Epidermal melanocyte (primary cell): ENCODE results near the gene SLC26A1.
"Not testable (repeated sequence)": the region's sequence is repeated elsewhere in the genome, so short reads cannot be mapped to it uniquely, and the experiment has no call there.

Experiments used
- DNase-seq: peaks from one replicate; pipeline ENCODE4 v3.0.0; 2011; ENCODE audit warnings: low spot score; ENCODE audit not compliant: insufficient read length

The SLC26A1 gene

GRCh38 chr4:985123-985830, 7.9 kb downstream of the SLC26A1 start:
- no peak for DNase-seq

DNA sequence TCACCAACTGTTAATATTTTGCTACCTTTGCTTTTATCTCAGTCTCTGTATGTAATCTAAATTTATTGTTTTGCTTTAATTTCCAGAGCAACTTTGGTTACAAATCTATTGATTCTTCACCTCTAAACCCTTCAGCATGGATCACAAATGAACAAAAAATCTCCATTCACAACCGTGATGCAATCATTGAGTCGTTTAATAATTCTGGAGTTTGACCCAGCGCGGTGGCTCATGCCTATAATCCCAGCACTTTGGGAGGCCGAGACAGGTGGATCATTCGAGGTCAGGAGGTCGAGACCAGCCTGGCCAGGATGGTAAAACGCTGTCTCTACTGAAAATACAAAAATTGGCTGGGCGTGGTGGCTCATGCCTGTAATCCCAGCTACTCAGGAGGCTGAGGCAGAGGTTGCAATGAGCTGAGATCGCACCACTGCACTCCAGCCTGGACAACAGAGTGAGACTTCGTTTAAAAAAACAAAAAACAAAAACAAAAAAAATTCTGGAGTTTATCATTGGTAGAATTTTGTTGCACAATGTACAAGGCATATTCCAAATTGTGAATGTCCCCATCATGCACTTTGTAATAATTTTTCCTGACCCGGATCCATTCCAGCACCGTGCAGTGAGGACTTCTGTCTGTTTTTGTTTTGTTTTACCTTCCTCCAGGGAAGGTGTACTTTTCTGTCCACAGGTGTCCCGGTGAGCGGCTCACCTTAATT, 8.7 kb downstream of the SLC26A1 start:
- no peak for DNase-seq

DNA sequence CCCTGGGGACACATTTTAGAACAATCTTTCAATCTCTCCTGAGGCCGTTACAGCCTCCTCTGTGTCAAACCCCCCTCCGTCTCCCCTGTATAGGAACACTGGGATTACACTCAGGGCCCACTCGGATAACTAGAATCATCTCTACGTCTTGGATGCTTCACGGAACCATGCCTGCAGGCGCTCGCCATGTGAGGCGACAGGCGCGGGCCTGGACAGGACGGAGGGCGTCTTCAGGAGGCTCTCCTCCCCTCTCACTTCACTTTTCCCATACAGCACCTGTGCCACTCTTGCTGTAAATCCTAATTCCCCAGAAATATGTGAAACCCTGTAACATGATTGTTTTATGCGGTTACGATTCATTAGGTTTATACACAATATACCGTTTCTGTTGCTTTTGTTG, 10.4 kb downstream of the SLC26A1 start:
- DNase-seq, result no peak

DNA sequence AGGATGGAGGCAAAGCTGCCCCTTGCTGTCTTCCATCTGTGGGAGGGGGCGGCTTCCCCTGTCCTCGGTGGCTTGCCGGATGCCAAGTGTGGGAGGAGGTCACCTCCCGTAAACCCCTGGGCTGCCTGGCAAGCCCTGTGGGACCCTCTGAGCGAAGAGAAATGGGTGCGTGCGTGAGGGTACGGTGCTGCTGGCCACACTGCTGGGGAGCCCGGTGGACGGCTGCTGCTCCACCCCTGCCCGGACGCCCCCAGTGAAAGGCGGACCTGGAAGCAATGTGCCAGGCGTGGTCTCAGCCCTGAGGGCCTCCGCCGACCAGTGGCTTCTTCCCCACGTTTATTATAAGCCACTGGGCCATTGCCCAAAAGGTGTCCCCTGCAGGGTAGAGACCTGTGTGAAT, 10.9 kb downstream of the SLC26A1 start:
- DNase-seq, result no peak

GRCh38 chr4:978957-979701, 14.1 kb downstream of the SLC26A1 start:
- DNase-seq, result no peak

GRCh38 chr4:976016-976415, 17.2 kb downstream of the SLC26A1 start:
- DNase-seq, result not testable (repeated sequence)

DNA sequence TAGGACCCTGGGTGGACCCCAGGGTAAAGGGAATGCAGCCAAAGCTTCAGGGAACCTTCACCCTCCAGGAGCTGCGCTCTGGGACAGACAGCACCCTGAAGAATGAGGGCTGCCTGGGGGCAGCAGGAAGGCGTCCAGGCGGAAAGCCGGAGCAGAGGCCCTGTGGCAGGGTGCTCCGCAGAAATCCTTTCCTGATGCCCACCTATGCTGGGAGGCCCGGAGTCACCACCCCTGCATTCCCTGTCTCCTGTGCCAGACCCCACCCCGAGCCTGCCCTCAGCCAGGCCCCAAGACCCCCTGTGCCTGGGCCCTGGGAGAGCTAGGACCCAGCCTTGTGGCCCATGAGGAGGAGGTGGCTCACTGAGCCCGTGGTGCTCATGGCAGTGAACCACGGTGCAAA, 18.5 kb downstream of the SLC26A1 start:
- no peak for DNase-seq

GRCh38 chr4:973431-974397, 19.5 kb downstream of the SLC26A1 start, which contains the start of gene DGKQ:
Gene DGKQ (minus strand): TSS chr4:973569. CDS start chr4:973482, 87 bp downstream.
- peak; percentile 98 for DNase-seq

GRCh38 chr4:972651-973424, 20.4 kb downstream of the SLC26A1 start:
- DNase-seq, result no peak

DNA sequence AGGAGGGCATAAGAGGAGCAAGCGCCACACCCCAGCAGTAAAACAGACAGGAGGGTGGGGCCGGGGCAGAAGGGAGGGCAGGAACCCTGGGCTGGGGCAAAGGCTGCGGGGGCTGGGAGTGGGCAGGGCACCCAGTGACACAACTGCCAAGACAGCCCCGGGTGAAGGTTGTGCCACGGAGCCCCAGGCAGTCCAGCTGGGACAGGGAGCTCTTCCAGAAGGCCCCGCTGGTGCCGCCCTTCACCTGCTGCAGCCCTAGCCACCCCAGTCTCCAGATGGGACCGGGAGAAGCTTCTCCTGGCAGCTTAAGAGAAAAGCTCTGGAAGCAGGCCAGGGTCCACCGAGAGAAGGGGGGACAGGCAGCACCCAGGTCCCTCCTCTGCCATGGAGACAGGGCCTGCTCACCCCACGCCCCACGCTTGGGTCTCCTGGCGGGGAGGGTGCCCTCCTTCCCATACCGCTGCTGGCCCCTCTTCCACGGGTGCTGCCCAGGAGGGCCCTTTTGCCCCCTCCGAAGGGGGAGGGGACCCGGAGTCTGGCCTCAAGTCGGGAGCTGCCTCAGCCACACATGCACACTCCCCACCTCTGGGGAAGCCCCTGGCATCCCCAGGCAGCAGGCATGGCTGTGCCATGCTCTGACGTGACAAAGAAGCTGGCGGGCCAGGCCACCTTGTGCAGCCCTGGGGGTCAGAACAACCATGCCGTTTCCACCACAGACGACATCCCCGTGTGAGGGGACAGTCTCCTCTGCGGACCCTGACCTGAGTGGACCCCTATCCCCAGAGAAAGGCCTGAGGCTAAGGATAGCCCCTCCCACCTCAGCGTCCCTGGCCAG, 21.3 kb downstream of the SLC26A1 start:
- DNase-seq, result no peak

GRCh38 chr4:970854-971520, 22.2 kb downstream of the SLC26A1 start:
- DNase-seq, result no peak

DNA sequence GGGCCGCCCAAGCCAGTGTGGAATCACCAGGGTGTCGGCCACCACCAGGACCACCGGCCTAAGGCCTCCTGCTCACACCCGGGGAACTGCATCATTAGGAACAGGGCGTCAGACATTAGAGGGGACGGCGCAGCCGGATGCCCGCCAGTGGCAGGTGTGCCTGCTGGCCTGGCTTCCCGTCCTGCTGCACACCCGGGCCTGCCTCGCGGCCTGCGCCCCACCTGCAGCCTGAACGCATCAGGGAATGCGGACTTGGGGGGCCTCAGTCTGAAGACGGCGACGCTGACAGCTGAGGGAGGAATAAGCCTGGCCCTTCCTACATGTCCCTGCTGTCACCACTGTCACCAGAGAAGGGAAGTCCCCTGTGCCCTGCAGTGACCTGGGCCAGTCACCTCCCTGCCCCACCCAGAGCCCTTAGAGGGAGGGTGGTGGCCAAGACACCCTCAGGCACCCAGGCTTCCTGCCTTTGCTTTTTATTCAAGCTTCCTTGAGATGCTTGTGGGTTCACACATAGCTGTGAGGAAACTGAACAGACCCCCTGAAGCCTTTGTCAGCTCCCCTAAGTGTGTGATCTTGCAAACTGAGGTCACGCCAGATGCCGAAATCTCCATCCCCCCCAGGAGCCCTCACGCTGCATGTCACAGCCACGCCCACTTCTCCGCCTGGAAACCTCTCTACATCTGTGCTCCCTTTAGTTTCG, 23.0 kb downstream of the SLC26A1 start:
- DNase-seq, result no peak

DNA sequence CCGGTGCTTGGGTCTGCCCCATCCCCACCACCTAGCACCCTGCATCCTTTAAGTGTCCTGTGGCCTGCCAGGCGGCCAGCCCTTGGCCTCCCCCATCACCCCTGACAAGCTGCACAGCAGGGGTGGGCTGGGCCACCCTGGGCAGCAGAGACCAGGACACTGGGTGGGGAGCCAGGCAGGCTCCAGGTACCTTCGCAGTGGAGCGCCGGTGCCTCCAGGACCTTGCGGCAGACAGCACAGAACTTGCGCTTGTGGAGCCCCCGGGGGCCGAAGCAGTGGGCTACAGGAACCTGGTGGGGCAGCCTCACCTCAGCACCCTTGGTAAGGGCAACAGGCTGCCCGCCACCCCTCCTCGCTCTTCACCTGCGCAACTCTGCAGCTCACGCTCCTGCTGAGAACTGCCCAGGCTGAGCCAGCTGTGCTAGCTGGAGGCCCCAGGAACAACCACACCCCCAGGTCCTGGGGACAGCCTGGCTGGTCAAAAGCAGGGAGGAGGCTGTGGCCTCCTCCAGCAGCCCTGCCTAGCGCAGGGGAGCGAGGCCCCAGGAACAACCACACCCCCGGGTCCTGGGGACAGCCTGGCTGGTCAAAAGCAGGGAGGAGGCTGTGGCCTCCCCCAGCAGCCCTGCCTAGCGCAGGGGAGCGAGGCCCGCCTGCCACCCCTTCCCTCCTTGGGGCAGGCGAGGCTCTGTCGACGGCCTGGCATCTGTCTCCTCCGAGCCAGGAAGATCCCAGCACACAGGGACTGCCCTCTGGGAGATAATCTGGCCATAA, 24.4 kb downstream of the SLC26A1 start:
- no peak for DNase-seq

DNA sequence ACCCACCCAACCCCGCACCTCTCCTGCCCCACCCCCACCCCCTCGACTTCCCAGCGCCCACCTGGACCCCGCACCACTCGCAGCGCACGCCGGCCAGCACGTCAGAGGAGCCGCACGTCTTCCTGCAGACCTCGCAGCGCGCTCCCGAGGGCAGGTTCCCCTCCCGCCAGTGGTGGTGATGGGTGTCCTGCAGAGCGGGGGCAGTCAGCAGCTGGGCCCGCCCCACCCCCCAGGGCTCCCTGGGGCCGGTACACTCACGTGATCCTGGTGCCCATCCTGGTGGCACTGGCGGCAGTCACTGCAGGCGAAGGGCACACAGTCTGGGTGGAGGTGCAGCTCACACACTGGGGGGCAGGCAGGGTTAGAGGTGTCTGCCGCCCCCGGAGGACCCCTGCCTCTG, 25.0 kb downstream of the SLC26A1 start:
- no peak for DNase-seq

DNA sequence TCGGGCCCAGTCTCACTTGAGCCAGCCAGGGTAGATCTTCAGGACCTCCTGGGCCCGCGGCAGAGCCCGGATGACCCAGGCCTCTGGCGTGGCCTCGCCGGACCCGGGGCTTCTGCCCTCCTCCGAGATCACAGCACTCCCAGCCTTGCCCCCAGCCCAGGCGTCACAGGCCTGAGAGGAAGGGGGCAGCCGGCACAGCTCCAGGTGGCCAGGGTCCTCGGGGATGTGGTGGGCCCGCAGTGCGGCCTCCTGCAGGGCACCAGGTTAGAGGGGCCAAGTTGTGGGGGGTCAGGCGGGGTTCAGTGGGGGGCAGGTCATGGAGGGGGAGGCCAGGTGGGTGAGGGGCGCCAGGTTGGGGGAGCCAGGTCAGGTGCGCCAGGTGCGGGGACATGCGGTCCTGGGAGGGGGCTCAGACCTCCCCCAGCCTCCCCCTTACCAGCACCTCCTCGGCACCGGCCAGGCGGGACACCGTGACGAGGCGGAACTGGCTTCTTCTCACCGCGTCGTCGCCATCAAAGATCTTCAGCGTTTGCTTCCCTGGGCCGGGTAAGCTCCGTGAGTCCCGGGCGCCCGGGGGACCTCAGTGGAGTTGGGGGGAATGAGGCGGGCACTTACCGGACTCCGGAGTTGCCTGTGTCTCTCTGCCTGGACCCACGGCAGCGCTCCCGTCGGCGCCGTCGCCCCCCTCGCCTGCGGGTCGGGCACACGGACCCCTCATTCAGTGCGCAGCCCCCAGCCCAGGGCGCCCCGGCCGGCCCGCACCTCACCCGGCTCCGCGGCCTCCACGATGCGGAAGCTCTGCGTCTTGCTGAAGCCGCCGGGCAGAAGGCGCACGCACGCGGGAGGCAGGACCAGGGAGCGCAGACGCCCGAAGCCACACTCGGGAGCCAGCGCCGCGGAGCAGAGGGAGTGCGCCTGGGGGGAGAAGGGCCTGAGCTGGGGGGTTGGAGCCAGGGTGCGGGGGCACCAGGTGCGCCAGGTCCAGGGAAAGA, 25.8 kb downstream of the SLC26A1 start:
- no peak for DNase-seq
